HG03139 (cell line): ENCODE measurements around the gene KLF3.
A peak's percentile ranks its signal among the peaks of the same experiment; 100 is the strongest.

ENCODE experiments used
- ATAC-seq: cut with Tn5 transposase; IDR thresholded peaks from one replicate; pipeline ENCODE4 v1.9.1; 2021; ENCODE audit not compliant: unreplicated experiment

KLF3 gene

GRCh38 chr4:38694330-38694729, 30.3 kb downstream of the KLF3 start:
- ATAC-seq = no peak

- no peak for ATAC-seq
These were observed 31.8 kb downstream of the KLF3 start for GRCh38 chr4:38695809-38696208.

GRCh38 chr4:38696697-38697096, 32.7 kb downstream of the KLF3 start:
- no peak for ATAC-seq

- no peak for ATAC-seq
These were observed 34.2 kb downstream of the KLF3 start for GRCh38 chr4:38698176-38698575.

GRCh38 chr4:38699112-38699511, 35.1 kb downstream of the KLF3 start:
- ATAC-seq = no peak

GRCh38 chr4:38703635-38704034, 39.6 kb downstream of the KLF3 start:
- no peak for ATAC-seq

- ATAC-seq = no peak
These were observed 40.7 kb downstream of the KLF3 start for GRCh38 chr4:38704622-38705154.

GRCh38 chr4:38706301-38706700, 42.3 kb downstream of the KLF3 start:
- ATAC-seq = no peak

- no peak for ATAC-seq
These were observed 46.1 kb downstream of the KLF3 start for GRCh38 chr4:38710053-38710452.

GRCh38 chr4:38711066-38711465, 47.1 kb downstream of the KLF3 start:
- ATAC-seq = no peak

GRCh38 chr4:38715050-38715449, 51.1 kb downstream of the KLF3 start:
- no peak for ATAC-seq

- ATAC-seq = no peak
These were observed 52.3 kb downstream of the KLF3 start for GRCh38 chr4:38716256-38716655.

GRCh38 chr4:38717604-38718003, 53.6 kb downstream of the KLF3 start:
- ATAC-seq = no peak

- ATAC-seq = no peak
These were observed 59.1 kb downstream of the KLF3 start for GRCh38 chr4:38723114-38723513.

GRCh38 chr4:38723726-38724474, 59.9 kb downstream of the KLF3 start:
- no peak for ATAC-seq

GRCh38 chr4:38724475-38724808, 60.4 kb downstream of the KLF3 start:
- ATAC-seq = no peak

GRCh38 chr4:38728631-38729141, 64.7 kb downstream of the KLF3 start:
- no peak for ATAC-seq

GRCh38 chr4:38730493-38730829, 66.5 kb downstream of the KLF3 start:
- no peak for ATAC-seq

GRCh38 chr4:38730830-38731646, 67.0 kb downstream of the KLF3 start:
- ATAC-seq = peak; percentile 77

GRCh38 chr4:38733663-38734062, 69.7 kb downstream of the KLF3 start:
- no peak for ATAC-seq

- no peak for ATAC-seq
These were observed 70.4 kb downstream of the KLF3 start for GRCh38 chr4:38734446-38734845.

GRCh38 chr4:38734911-38735310, 70.9 kb downstream of the KLF3 start:
- no peak for ATAC-seq
